HepG2 (cell line): Measurements from ENCODE around the gene POLRMT. TPM values are rescaled to one million over a fixed set of nuclear protein-coding genes. Genes with fewer than 3 reads are reported as not detected.

Experiments
- ATAC-seq: fragments of 200-7000 bp; cut with Tn5 transposase; 3 replicates; pipeline ENCODE4 v1.9.1; 2020; ENCODE audit warnings: mild to moderate bottlenecking, moderate library complexity
- BruUV-seq: library from RNA; stranded (reverse); fragments of 400-500 nt; replicated peaks from 2 replicates; lab custom pipeline; 2021; lab: Mats Ljungman, UMichigan
- CTCF ChIA-PET: fragments of 300-600 bp; formaldehyde crosslinking; extraction: SDS; loops from one replicate; lab custom pipeline; 2021; ENCODE audit warnings: low total read pairs, inconsistent platforms, low intra/inter-chr PET ratio; lab: Yijun Ruan, JAX
- POLR2A ChIA-PET: fragments of 350-600 bp; sonication (Branson Sonifier 250); formaldehyde crosslinking; loops from one replicate; lab custom pipeline; 2020; ENCODE audit warnings: antibody characterized with exemption, inconsistent platforms; lab: Yijun Ruan, JAX
- DNase-seq: peaks from one replicate; pipeline ENCODE4 v3.0.0-alpha.2; 2015; ENCODE audit warnings: low spot score
- FAIRE-seq: peaks from 3 replicates; lab custom pipeline; 2011; peaks lifted over from hg19 to GRCh38; lab: Jason Lieb, UNC
- H2AFZ ChIP-seq: one replicate; pipeline ENCODE4 v1.6.1; 2011; ENCODE audit warnings: low read length, inconsistent platforms
- H3K27ac ChIP-seq: fragments of 300-600 bp; 3 replicates; pipeline ENCODE4 v1.8.0; 2011; ENCODE audit warnings: mixed run types, mild to moderate bottlenecking, mixed read lengths, low read length, inconsistent platforms; ENCODE audit not compliant: insufficient read depth; ENCODE audit errors: extremely low read length
- H3K27me3 ChIP-seq, 2 experiments: fragments of 200-600 bp in 1 of 2; 2 replicates in 1 of 2; 3 replicates in 1 of 2; pipeline versions ENCODE4 v1.6.0 to v1.8.0; 2011; ENCODE audit warnings: low read length in 2 of 2, mild to moderate bottlenecking in 2 of 2, moderate library complexity in 2 of 2, inconsistent platforms in 1 of 2; ENCODE audit not compliant: insufficient read depth in 2 of 2, control insufficient read depth in 1 of 2
- H3K36me3 ChIP-seq, 2 experiments: fragments of 200-600 bp in 1 of 2; replicated peaks in 1 of 2; 2 replicates in 1 of 2; 3 replicates in 1 of 2; pipeline versions ENCODE4 v1.5.1 to v1.8.0; 2011; ENCODE audit warnings: low read length in 2 of 2, inconsistent platforms in 1 of 2; ENCODE audit not compliant: insufficient read depth in 2 of 2, control insufficient read depth in 1 of 2
- H3K4me1 ChIP-seq: 2 replicates; pipeline ENCODE4 v1.5.1; 2012; ENCODE audit warnings: low read length, inconsistent platforms; ENCODE audit not compliant: insufficient read depth
- H3K4me2 ChIP-seq: 2 replicates; pipeline ENCODE4 v1.6.0; 2011; ENCODE audit warnings: low read depth, low read length, inconsistent platforms
- H3K4me3 ChIP-seq, 3 experiments: fragments of 200-600 bp in 1 of 3; sonication (generic), shearing (Covaris generic) in 1 of 3; replicated peaks in 1 of 3; 2 replicates each; pipeline ENCODE4 v1.5.1; 2011 to 2016; ENCODE audit warnings: low read length in 3 of 3, inconsistent platforms in 2 of 3, low read depth in 2 of 3, mild to moderate bottlenecking in 2 of 3, control low read depth in 1 of 3, mixed read lengths in 1 of 3; ENCODE audit not compliant: insufficient read depth in 1 of 3
- H3K79me2 ChIP-seq: one replicate; pipeline ENCODE4 v1.6.1; 2011; ENCODE audit warnings: low read length, inconsistent platforms; ENCODE audit not compliant: insufficient read depth
- H3K9ac ChIP-seq: 2 replicates; pipeline ENCODE4 v1.6.0; 2011; ENCODE audit warnings: mild to moderate bottlenecking, low read depth, low read length, inconsistent platforms; ENCODE audit not compliant: insufficient read depth
- H3K9me3 ChIP-seq: 2 replicates; pipeline ENCODE4 v1.5.1; 2012; ENCODE audit warnings: mild to moderate bottlenecking, low read length
- H4K20me1 ChIP-seq: 2 replicates; pipeline ENCODE4 v1.6.0; 2011; ENCODE audit warnings: inconsistent platforms, mild to moderate bottlenecking, low read length, moderate library complexity; ENCODE audit not compliant: insufficient read depth
- POLR2A ChIP-seq, 2 experiments: IDR thresholded peaks; 2 replicates each; pipeline ENCODE4 v1.6.1; 2011; ENCODE audit warnings: low read depth in 2 of 2, low read length in 2 of 2, mild to moderate bottlenecking in 1 of 2, moderate library complexity in 1 of 2; ENCODE audit not compliant: insufficient read depth in 1 of 2
- SATB2 ChIP-seq: sonication (generic); formaldehyde crosslinking; IDR thresholded peaks from 2 replicates; pipeline ENCODE4 v1.5.0; 2020; ENCODE audit warnings: missing genetic modification reagents
- ZNF326 ChIP-seq: sonication (generic); formaldehyde crosslinking; IDR thresholded peaks from 2 replicates; pipeline ENCODE4 v1.4.0; 2020; ENCODE audit warnings: missing genetic modification reagents, borderline replicate concordance
- WGBS: methylation state at CpG from one replicate; pipeline ENCODE4 v1.1.6; 2017; ENCODE audit warnings: low lambda C conversion rate; 5-methylcytosine and 5-hydroxymethylcytosine counted together
- in situ Hi-C: cut with HindIII; loops from 2 replicates; pipeline ENCODE4 v1.10.0; 2017; ENCODE audit warnings: low pct_unique_long_range_greater_than_20kb; ENCODE audit not compliant: extremely low pct_ligation_motif_present
- intact Hi-C: fragments of 100-400 bp; cut with micrococcal nuclease; formaldehyde crosslinking; loops from one replicate; pipeline ENCODE4 v1.10.0; 2022; ENCODE audit not compliant: unreplicated experiment
- polyA plus RNA-seq, 8 experiments: library from polyadenylated mRNA; depleted of rRNA in 3 of 8; stranded (reverse) in 7 of 8; unstranded in 1 of 8; fragments of >200 nt; fragmentation: Illumina TruSeq in 4 of 8; extraction: Trizol in 4 of 8; gene quantifications; 2 replicates each; pipeline versions ENCODE4 v1.2.1 to v1.2.3, GENCODE V29; 2011 to 2016; ENCODE audit warnings: low read depth in 4 of 8, missing spikeins in 1 of 8, mixed read lengths in 1 of 8; ENCODE audit not compliant: insufficient read depth in 1 of 8
- total RNA-seq, 5 experiments: library from RNA; depleted of rRNA; stranded (reverse); fragments of >200 nt; fragmentation: Illumina TruSeq; extraction: Trizol; gene quantifications; 2 replicates each; pipeline ENCODE4 v1.2.3, GENCODE V29; 2016; ENCODE audit warnings: low read depth in 1 of 5
- TF ChIP-seq, protein P1 (sequence below): IDR thresholded peaks from 2 replicates; pipeline ENCODE4 v1.6.1; 2016; ENCODE audit warnings: mild to moderate bottlenecking
- TF ChIP-seq, protein P2 (sequence below): sonication (generic); formaldehyde crosslinking; IDR thresholded peaks from 2 replicates; pipeline ENCODE4 v1.5.0; 2020; ENCODE audit warnings: mild to moderate bottlenecking, missing genetic modification reagents, borderline replicate concordance
- TF ChIP-seq, protein P3 (sequence below): sonication (generic); formaldehyde crosslinking; IDR thresholded peaks from 2 replicates; pipeline ENCODE4 v1.4.0; 2020; ENCODE audit warnings: missing genetic modification reagents

POLRMT gene
- total and polyA plus RNA-seq, 2 of the 13 experiments (the other 11 are each of a cell fraction or from before 2014, with no cell fraction given), result 78.0 to 101 TPM

DNA sequence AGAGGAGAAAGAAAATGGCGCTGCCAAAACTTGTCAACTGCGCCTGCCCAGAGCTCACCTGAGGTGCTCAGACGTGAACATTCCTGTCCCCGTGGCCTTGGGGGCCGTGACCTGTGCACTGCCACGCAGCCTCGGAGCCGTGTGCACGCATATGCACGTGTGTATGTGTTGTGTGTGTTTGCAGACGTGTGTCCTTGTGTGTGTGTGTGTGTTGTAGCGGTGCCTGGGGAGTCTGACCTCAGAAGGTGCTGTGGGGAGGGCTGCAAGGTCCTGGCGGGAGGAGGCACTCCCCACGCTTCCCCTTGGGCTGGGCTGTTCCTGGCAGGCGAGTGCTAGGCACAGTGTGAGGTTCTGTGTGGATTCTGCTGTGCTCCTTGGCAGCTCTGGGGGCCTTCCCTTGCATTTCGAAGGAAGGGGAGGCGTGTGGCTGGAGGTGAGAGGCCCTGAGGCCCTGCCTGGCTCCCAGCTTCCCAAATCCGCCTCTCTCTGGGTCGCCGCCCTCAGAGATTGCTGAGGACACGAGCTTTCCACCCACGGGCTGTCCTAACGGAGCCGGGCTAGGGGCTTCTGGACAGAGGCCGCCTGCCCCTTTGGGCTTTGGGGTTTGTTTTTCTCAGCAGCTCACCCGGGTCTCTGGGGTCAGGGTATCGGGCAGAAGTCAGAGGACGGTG, 56.4 kb downstream of the POLRMT start:
- H3K4me1 ChIP-seq, result peaks cover 16% of the 10 kb centered on the region
- no peak overlapping the region for H2AFZ ChIP-seq
- DNase-seq, result no peak
- no peak for ATAC-seq
- no TSS peak for BruUV-seq
- no peak overlapping the region for H3K27ac ChIP-seq
- H3K4me2 ChIP-seq, result peak overlapping the region; percentile 55; the same call in 1 of the 2 replicates
- no peaks in the 10 kb centered on the region for H3K9me3 ChIP-seq
- CTCF ChIA-PET, result no interaction called here
- H3K9ac ChIP-seq, result peak overlapping the region; percentile 29; the same call in 1 of the 2 replicates
- TF ChIP-seq POLR2A (IDR thresholded peaks at IDR 0.05; ENCODE audit: insufficient read depth in 1 of 2, low read depth in 2 of 2, low read length in 2 of 2), result 0 out of 4 replicates have a peak, but pooled peaks of 1 of the 2 experiments have one; percentile 27
- TF ChIP-seq, protein P1, sequence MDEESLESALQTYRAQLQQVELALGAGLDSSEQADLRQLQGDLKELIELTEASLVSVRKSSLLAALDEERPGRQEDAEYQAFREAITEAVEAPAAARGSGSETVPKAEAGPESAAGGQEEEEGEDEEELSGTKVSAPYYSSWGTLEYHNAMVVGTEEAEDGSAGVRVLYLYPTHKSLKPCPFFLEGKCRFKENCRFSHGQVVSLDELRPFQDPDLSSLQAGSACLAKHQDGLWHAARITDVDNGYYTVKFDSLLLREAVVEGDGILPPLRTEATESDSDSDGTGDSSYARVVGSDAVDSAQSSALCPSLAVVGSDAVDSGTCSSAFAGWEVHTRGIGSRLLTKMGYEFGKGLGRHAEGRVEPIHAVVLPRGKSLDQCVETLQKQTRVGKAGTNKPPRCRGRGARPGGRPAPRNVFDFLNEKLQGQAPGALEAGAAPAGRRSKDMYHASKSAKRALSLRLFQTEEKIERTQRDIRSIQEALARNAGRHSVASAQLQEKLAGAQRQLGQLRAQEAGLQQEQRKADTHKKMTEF (CRISPR knock-in tag), result no peak
- TF ChIP-seq ZNF326 (CRISPR knock-in tag), result 0 out of 2 replicates have a peak, but pooled peaks have one; percentile 23
- TF ChIP-seq, protein P2, sequence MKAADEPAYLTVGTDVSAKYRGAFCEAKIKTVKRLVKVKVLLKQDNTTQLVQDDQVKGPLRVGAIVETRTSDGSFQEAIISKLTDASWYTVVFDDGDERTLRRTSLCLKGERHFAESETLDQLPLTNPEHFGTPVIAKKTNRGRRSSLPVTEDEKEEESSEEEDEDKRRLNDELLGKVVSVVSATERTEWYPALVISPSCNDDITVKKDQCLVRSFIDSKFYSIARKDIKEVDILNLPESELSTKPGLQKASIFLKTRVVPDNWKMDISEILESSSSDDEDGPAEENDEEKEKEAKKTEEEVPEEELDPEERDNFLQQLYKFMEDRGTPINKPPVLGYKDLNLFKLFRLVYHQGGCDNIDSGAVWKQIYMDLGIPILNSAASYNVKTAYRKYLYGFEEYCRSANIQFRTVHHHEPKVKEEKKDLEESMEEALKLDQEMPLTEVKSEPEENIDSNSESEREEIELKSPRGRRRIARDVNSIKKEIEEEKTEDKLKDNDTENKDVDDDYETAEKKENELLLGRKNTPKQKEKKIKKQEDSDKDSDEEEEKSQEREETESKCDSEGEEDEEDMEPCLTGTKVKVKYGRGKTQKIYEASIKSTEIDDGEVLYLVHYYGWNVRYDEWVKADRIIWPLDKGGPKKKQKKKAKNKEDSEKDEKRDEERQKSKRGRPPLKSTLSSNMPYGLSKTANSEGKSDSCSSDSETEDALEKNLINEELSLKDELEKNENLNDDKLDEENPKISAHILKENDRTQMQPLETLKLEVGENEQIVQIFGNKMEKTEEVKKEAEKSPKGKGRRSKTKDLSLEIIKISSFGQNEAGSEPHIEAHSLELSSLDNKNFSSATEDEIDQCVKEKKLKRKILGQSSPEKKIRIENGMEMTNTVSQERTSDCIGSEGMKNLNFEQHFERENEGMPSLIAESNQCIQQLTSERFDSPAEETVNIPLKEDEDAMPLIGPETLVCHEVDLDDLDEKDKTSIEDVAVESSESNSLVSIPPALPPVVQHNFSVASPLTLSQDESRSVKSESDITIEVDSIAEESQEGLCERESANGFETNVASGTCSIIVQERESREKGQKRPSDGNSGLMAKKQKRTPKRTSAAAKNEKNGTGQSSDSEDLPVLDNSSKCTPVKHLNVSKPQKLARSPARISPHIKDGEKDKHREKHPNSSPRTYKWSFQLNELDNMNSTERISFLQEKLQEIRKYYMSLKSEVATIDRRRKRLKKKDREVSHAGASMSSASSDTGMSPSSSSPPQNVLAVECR, result 0 out of 2 replicates have a peak, but pooled peaks have one; percentile 22
- no peak for TF ChIP-seq SATB2 (CRISPR knock-in tag)
- TF ChIP-seq, protein P3, sequence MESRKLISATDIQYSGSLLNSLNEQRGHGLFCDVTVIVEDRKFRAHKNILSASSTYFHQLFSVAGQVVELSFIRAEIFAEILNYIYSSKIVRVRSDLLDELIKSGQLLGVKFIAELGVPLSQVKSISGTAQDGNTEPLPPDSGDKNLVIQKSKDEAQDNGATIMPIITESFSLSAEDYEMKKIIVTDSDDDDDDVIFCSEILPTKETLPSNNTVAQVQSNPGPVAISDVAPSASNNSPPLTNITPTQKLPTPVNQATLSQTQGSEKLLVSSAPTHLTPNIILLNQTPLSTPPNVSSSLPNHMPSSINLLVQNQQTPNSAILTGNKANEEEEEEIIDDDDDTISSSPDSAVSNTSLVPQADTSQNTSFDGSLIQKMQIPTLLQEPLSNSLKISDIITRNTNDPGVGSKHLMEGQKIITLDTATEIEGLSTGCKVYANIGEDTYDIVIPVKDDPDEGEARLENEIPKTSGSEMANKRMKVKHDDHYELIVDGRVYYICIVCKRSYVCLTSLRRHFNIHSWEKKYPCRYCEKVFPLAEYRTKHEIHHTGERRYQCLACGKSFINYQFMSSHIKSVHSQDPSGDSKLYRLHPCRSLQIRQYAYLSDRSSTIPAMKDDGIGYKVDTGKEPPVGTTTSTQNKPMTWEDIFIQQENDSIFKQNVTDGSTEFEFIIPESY (CRISPR knock-in tag), result peak; percentile 80
- WGBS, result 91% methylated on average over 26 of the region's 28 CpGs
- in situ Hi-C loops, result no loop called here
- POLR2A ChIA-PET, result interaction anchor here (0.7 to 3.1 kb wide), 2 partner anchors 44 to 46 kb away, joined by 3 to 13 read pairs; no protein-coding TSS in a partner anchor
- no peaks in the 10 kb centered on the region; a peak in 1 of 5 replicates for H3K27me3 ChIP-seq
- H4K20me1 ChIP-seq, result peaks cover 82% of the 10 kb centered on the region
- no peak for FAIRE-seq
- peak overlapping the region in 1 of 3 experiments; percentile 48; a peak in 2 of 6 replicates for H3K4me3 ChIP-seq
- peaks cover 31 to 32% of the 10 kb centered on the region in 2 experiments; a peak in 4 of 5 replicates for H3K36me3 ChIP-seq
- peaks cover 71% of the 10 kb centered on the region for H3K79me2 ChIP-seq
- intact Hi-C loops, result no loop called here
